SU-DHL-6 (cell line): ENCODE data around the gene C10orf53.

Source experiments
- H2AFZ ChIP-seq: fragments of 200-600 bp; sonication (generic); 2 replicates; pipeline ENCODE4 v1.6.1; 2014; ENCODE audit warnings: low read depth, mild to moderate bottlenecking, moderate library complexity, mixed read lengths, antibody characterized with exemption, low read length; ENCODE audit not compliant: severe bottlenecking
- H3F3A ChIP-seq: fragments of 200-600 bp; shearing (Covaris generic); 2 replicates; pipeline ENCODE4 v1.6.0; 2016; ENCODE audit warnings: antibody characterized with exemption, mild to moderate bottlenecking; ENCODE audit not compliant: insufficient read depth
- H3K27ac ChIP-seq: fragments of 200-600 bp; sonication (generic); 2 replicates; pipeline ENCODE4 v1.5.1; 2016; ENCODE audit warnings: low read depth, mild to moderate bottlenecking, low read length, moderate library complexity, mixed read lengths
- H3K27me3 ChIP-seq: fragments of 200-600 bp; sonication (generic), shearing (Covaris generic); 2 replicates; pipeline ENCODE4 v1.6.0; 2014; ENCODE audit warnings: mild to moderate bottlenecking, low read length
- H3K36me3 ChIP-seq: fragments of 200-600 bp; sonication (generic); 2 replicates; pipeline ENCODE4 v1.6.1; 2014; ENCODE audit warnings: mild to moderate bottlenecking, low read length, mixed read lengths
- H3K4me2 ChIP-seq: fragments of 300-600, 200-600 bp; shearing (Covaris generic), sonication (generic); 2 replicates; pipeline ENCODE4 v1.6.0; 2014; ENCODE audit warnings: low read length, low read depth, mild to moderate bottlenecking; ENCODE audit not compliant: poor library complexity, severe bottlenecking
- H3K4me3 ChIP-seq: fragments of 200-600 bp; sonication (generic); 2 replicates; pipeline ENCODE4 v1.5.1; 2014; ENCODE audit warnings: antibody characterized with exemption, low read length, mild to moderate bottlenecking, mixed read lengths; ENCODE audit not compliant: insufficient read depth, poor library complexity, severe bottlenecking
- H3K79me2 ChIP-seq: fragments of 200-600 bp; sonication (generic); 2 replicates; pipeline ENCODE4 v1.6.1; 2014; ENCODE audit warnings: mild to moderate bottlenecking, low read length, moderate library complexity; ENCODE audit not compliant: insufficient read depth
- H3K9ac ChIP-seq: fragments of 200-600 bp; sonication (generic); 2 replicates; pipeline ENCODE4 v1.7.0; 2014; ENCODE audit warnings: mild to moderate bottlenecking, low read length
- H3K9me2 ChIP-seq: fragments of 200-600 bp; sonication (generic); replicated peaks from 2 replicates; pipeline ENCODE4 v1.6.1; 2014; ENCODE audit warnings: low read length; ENCODE audit not compliant: insufficient read depth
- H3K9me3 ChIP-seq: fragments of 200-600 bp; sonication (generic); 2 replicates; pipeline ENCODE4 v1.6.1; 2014; ENCODE audit warnings: low read length, mixed read lengths; ENCODE audit not compliant: insufficient read depth
- H4K20me1 ChIP-seq: fragments of 200-600 bp; sonication (generic); 2 replicates; pipeline ENCODE4 v1.6.1; 2014; ENCODE audit warnings: low read depth, mild to moderate bottlenecking, antibody characterized with exemption, low read length, moderate library complexity, mixed read lengths
- EZH2phosphoT487 ChIP-seq: fragments of 200-600 bp; sonication (generic), shearing (Covaris generic); conservative IDR thresholded peaks from 2 replicates; pipeline ENCODE4 v1.6.1; 2018; ENCODE audit warnings: mild to moderate bottlenecking, antibody characterized with exemption, low read length, moderate library complexity, mixed read lengths
- TF ChIP-seq, protein P1 (sequence below): fragments of 200-600 bp; sonication (generic); IDR thresholded peaks from one replicate; pipeline ENCODE4 v1.5.1; 2017; ENCODE audit warnings: antibody characterized with exemption, mild to moderate bottlenecking, low read length, moderate library complexity; ENCODE audit not compliant: insufficient read depth, poor library complexity, severe bottlenecking

C10orf53 gene

DNA sequence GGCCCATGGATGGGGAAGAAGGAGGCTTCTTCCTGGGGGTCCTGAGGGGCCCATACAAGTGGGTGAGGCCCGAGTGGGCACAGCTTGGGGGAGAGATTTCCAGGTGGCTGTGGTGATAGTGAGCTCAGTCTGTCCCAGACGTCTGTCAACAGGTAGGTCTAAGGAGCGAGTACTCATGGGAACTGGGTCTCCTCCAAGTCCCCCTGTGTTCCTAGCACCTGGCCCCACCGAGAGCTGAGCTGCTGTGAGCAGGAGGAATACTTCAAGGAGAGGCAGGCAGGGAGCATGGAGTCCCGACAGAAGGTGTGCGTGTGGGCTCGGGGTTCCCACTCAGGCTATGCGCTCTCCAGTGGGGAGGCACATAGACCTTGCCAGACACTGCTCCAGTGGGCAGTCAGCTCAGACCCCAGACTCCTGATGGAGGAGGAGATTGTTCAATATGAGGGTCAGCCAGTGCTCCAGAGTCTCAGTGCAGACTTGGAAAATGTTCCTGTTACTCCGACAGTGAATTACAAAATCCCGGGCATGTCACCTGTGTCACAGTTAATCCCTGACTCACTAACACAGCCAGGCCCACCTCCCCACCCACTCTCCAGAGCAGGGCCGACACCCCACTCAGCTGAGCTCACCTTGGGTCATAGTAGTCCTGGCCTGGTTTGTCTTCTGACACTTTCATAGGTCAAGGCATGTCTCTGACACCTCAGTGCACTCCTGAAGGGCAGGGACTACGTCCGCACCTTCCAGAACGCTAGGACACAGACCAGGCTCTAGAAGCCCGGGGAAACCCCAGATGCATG, 28.2 kb upstream of the C10orf53 start:
- Histone ChIP-seq H3K4me2 (no peak overlapping the region), H3K9me2 (no peaks in the 10 kb centered on the region), H3K9me3 (no peaks in the 10 kb centered on the region), H3K27me3 (no peaks in the 10 kb centered on the region), H2AFZ (no peak overlapping the region), H3F3A (no peaks in the 10 kb centered on the region), H3K27ac (no peak overlapping the region), H3K4me3 (no peak overlapping the region), H3K79me2 (no peaks in the 10 kb centered on the region), H3K36me3 (no peaks in the 10 kb centered on the region), H3K9ac (no peak overlapping the region), H4K20me1 (no peaks in the 10 kb centered on the region)
- TF ChIP-seq, protein P1, sequence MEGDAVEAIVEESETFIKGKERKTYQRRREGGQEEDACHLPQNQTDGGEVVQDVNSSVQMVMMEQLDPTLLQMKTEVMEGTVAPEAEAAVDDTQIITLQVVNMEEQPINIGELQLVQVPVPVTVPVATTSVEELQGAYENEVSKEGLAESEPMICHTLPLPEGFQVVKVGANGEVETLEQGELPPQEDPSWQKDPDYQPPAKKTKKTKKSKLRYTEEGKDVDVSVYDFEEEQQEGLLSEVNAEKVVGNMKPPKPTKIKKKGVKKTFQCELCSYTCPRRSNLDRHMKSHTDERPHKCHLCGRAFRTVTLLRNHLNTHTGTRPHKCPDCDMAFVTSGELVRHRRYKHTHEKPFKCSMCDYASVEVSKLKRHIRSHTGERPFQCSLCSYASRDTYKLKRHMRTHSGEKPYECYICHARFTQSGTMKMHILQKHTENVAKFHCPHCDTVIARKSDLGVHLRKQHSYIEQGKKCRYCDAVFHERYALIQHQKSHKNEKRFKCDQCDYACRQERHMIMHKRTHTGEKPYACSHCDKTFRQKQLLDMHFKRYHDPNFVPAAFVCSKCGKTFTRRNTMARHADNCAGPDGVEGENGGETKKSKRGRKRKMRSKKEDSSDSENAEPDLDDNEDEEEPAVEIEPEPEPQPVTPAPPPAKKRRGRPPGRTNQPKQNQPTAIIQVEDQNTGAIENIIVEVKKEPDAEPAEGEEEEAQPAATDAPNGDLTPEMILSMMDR = no peak
- no peak for TF ChIP-seq EZH2phosphoT487

DNA sequence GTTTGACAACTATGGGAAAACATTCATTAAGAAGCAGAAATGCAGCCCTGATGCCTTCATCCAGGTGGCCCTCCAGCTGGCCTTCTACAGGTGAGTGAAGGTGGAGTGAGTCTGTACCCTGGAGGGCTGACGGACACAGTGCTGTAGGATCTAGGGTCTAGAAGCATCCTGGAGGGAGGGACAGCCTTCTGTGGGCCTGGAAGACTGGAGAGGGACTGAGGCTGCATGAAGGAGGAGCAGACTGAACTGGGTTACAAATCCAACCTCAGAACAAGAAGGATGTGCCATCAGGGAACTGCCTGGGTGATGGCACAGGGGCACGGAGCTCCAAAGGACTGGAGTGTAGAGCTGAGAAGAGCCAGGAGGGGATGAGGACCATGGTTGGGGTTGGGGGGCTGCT, 27.5 kb upstream of the C10orf53 start:
- Histone ChIP-seq H3K9me2 (no peaks in the 10 kb centered on the region), H3F3A (no peaks in the 10 kb centered on the region), H3K27ac (no peak overlapping the region), H4K20me1 (no peaks in the 10 kb centered on the region), H3K36me3 (no peaks in the 10 kb centered on the region), H3K79me2 (no peaks in the 10 kb centered on the region), H3K9ac (no peak overlapping the region), H3K9me3 (no peaks in the 10 kb centered on the region), H2AFZ (no peak overlapping the region), H3K27me3 (no peaks in the 10 kb centered on the region), H3K4me3 (no peak overlapping the region), H3K4me2 (no peak overlapping the region)
- TF ChIP-seq, protein P1 = no peak
- TF ChIP-seq EZH2phosphoT487 = no peak

DNA sequence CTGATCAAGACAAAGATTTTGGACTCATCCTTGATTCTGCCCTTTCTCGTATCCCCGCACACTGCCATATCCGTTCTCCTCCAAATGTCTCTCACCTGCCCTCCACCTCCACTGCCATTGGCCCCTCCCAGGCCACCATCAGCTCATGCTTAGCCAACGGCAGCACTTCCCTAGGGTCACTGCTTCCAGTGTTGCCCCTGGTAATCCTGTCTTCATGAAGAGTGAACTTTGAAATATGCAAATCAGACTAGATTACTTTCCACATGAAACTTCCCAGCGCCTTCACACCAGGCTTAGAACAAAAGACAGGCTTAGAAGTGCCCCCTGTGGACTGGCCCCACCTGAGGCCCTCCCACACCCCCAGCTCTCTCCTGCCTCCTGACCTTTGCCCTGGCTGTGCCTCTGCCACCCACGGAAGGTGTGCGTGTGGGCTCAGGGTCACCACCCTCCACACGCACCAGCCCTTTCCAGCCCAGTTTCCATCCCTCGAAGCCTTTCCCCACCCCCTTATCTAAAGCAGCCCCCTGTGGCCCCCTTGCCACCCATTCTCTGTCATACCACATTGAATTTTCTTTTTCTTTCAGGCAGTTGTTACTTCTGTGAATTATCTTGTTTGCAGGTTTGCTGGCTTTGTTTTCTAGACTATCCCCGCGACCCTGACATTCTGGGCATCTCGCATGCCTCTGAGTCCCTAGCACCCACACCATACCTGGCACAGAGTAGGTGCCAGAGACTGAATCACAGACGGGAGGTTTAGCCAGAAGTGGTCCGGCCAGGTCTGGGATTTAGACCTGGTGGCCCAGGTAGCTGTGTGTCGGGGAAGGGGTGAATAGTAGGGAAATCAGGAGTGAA, 26.8 kb upstream of the C10orf53 start:
- Histone ChIP-seq H3K36me3 (no peaks in the 10 kb centered on the region), H3K27me3 (no peaks in the 10 kb centered on the region), H3K9me2 (no peaks in the 10 kb centered on the region), H3F3A (no peaks in the 10 kb centered on the region), H3K9me3 (no peaks in the 10 kb centered on the region), H3K9ac (no peak overlapping the region), H3K79me2 (no peaks in the 10 kb centered on the region), H4K20me1 (no peaks in the 10 kb centered on the region), H2AFZ (no peak overlapping the region), H3K4me3 (no peak overlapping the region), H3K4me2 (no peak overlapping the region), H3K27ac (no peak overlapping the region)
- TF ChIP-seq EZH2phosphoT487 = no peak
